HepG2 (cell line): ENCODE results near the gene CNTN5. TPM values are rescaled to one million over a fixed set of nuclear protein-coding genes. Genes with fewer than 3 reads are reported as not detected.
A peak's percentile ranks its signal among the peaks of the same experiment; 100 is the strongest.

Experiments
- ATAC-seq: fragments of 200-7000 bp; cut with Tn5 transposase; 3 replicates; pipeline ENCODE4 v1.9.1; 2020; ENCODE audit warnings: mild to moderate bottlenecking, moderate library complexity
- BruUV-seq: library from RNA; stranded (reverse); fragments of 400-500 nt; replicated peaks from 2 replicates; lab custom pipeline; 2021; lab: Mats Ljungman, UMichigan
- CTCF ChIA-PET: fragments of 300-600 bp; formaldehyde crosslinking; extraction: SDS; loops from one replicate; lab custom pipeline; 2021; ENCODE audit warnings: low total read pairs, inconsistent platforms, low intra/inter-chr PET ratio; lab: Yijun Ruan, JAX
- POLR2A ChIA-PET: fragments of 350-600 bp; sonication (Branson Sonifier 250); formaldehyde crosslinking; loops from one replicate; lab custom pipeline; 2020; ENCODE audit warnings: antibody characterized with exemption, inconsistent platforms; lab: Yijun Ruan, JAX
- DNase-seq: peaks from one replicate; pipeline ENCODE4 v3.0.0-alpha.2; 2015; ENCODE audit warnings: low spot score
- FAIRE-seq: peaks from 3 replicates; lab custom pipeline; 2011; peaks lifted over from hg19 to GRCh38; lab: Jason Lieb, UNC
- H2AFZ ChIP-seq: one replicate; pipeline ENCODE4 v1.6.1; 2011; ENCODE audit warnings: low read length, inconsistent platforms
- H3K27ac ChIP-seq: fragments of 300-600 bp; 3 replicates; pipeline ENCODE4 v1.8.0; 2011; ENCODE audit warnings: mixed run types, mild to moderate bottlenecking, mixed read lengths, low read length, inconsistent platforms; ENCODE audit not compliant: insufficient read depth; ENCODE audit errors: extremely low read length
- H3K27me3 ChIP-seq, 2 experiments: fragments of 200-600 bp in 1 of 2; 2 replicates in 1 of 2; 3 replicates in 1 of 2; pipeline versions ENCODE4 v1.6.0 to v1.8.0; 2011; ENCODE audit warnings: low read length in 2 of 2, mild to moderate bottlenecking in 2 of 2, moderate library complexity in 2 of 2, inconsistent platforms in 1 of 2; ENCODE audit not compliant: insufficient read depth in 2 of 2, control insufficient read depth in 1 of 2
- H3K36me3 ChIP-seq, 2 experiments: fragments of 200-600 bp in 1 of 2; replicated peaks in 1 of 2; 2 replicates in 1 of 2; 3 replicates in 1 of 2; pipeline versions ENCODE4 v1.5.1 to v1.8.0; 2011; ENCODE audit warnings: low read length in 2 of 2, inconsistent platforms in 1 of 2; ENCODE audit not compliant: insufficient read depth in 2 of 2, control insufficient read depth in 1 of 2
- H3K4me1 ChIP-seq: 2 replicates; pipeline ENCODE4 v1.5.1; 2012; ENCODE audit warnings: low read length, inconsistent platforms; ENCODE audit not compliant: insufficient read depth
- H3K4me2 ChIP-seq: 2 replicates; pipeline ENCODE4 v1.6.0; 2011; ENCODE audit warnings: low read depth, low read length, inconsistent platforms
- H3K4me3 ChIP-seq, 3 experiments: fragments of 200-600 bp in 1 of 3; sonication (generic), shearing (Covaris generic) in 1 of 3; replicated peaks in 1 of 3; 2 replicates each; pipeline ENCODE4 v1.5.1; 2011 to 2016; ENCODE audit warnings: low read length in 3 of 3, inconsistent platforms in 2 of 3, low read depth in 2 of 3, mild to moderate bottlenecking in 2 of 3, control low read depth in 1 of 3, mixed read lengths in 1 of 3; ENCODE audit not compliant: insufficient read depth in 1 of 3
- H3K79me2 ChIP-seq: one replicate; pipeline ENCODE4 v1.6.1; 2011; ENCODE audit warnings: low read length, inconsistent platforms; ENCODE audit not compliant: insufficient read depth
- H3K9ac ChIP-seq: 2 replicates; pipeline ENCODE4 v1.6.0; 2011; ENCODE audit warnings: mild to moderate bottlenecking, low read depth, low read length, inconsistent platforms; ENCODE audit not compliant: insufficient read depth
- H3K9me3 ChIP-seq: 2 replicates; pipeline ENCODE4 v1.5.1; 2012; ENCODE audit warnings: mild to moderate bottlenecking, low read length
- H4K20me1 ChIP-seq: 2 replicates; pipeline ENCODE4 v1.6.0; 2011; ENCODE audit warnings: inconsistent platforms, mild to moderate bottlenecking, low read length, moderate library complexity; ENCODE audit not compliant: insufficient read depth
- CTCF ChIP-seq: sonication (generic); formaldehyde crosslinking; IDR thresholded peaks from 2 replicates; pipeline ENCODE4 v1.5.0; 2020; ENCODE audit warnings: mild to moderate bottlenecking, missing genetic modification reagents, moderate library complexity
- KDM5B ChIP-seq: sonication (generic); formaldehyde crosslinking; IDR thresholded peaks from 2 replicates; pipeline ENCODE4 v1.4.0; 2020; ENCODE audit warnings: missing genetic modification reagents, mild to moderate bottlenecking, borderline replicate concordance
- SIN3B ChIP-seq: fragments of 150-350 bp; IDR thresholded peaks from 2 replicates; pipeline ENCODE4 v1.6.1; 2014; ENCODE audit warnings: low read length
- SMC3 ChIP-seq: IDR thresholded peaks from 2 replicates; pipeline ENCODE4 v1.6.1; 2011; ENCODE audit warnings: low read length, improper control_type of control experiment
- STAG1 ChIP-seq: sonication (generic); formaldehyde crosslinking; IDR thresholded peaks from 2 replicates; pipeline ENCODE4 v1.4.0; 2020; ENCODE audit warnings: missing genetic modification reagents
- TCF7 ChIP-seq: sonication (generic); IDR thresholded peaks from 2 replicates; pipeline ENCODE4 v1.6.1; 2016; ENCODE audit warnings: antibody characterized with exemption, low read depth
- ZNF660 ChIP-seq: sonication (generic); formaldehyde crosslinking; IDR thresholded peaks from 2 replicates; pipeline ENCODE4 v1.5.1; 2020; ENCODE audit warnings: mild to moderate bottlenecking, low read depth, missing genetic modification reagents, borderline replicate concordance
- ZNF761 ChIP-seq: sonication (generic); formaldehyde crosslinking; conservative IDR thresholded peaks from 2 replicates; pipeline ENCODE4 v1.4.0; 2020; ENCODE audit warnings: mild to moderate bottlenecking, missing genetic modification reagents
- WGBS: methylation state at CpG from one replicate; pipeline ENCODE4 v1.1.6; 2017; ENCODE audit warnings: low lambda C conversion rate; 5-methylcytosine and 5-hydroxymethylcytosine counted together
- in situ Hi-C: cut with HindIII; loops from 2 replicates; pipeline ENCODE4 v1.10.0; 2017; ENCODE audit warnings: low pct_unique_long_range_greater_than_20kb; ENCODE audit not compliant: extremely low pct_ligation_motif_present
- intact Hi-C: fragments of 100-400 bp; cut with micrococcal nuclease; formaldehyde crosslinking; loops from one replicate; pipeline ENCODE4 v1.10.0; 2022; ENCODE audit not compliant: unreplicated experiment
- polyA plus RNA-seq, 8 experiments: library from polyadenylated mRNA; depleted of rRNA in 3 of 8; stranded (reverse) in 7 of 8; unstranded in 1 of 8; fragments of >200 nt; fragmentation: Illumina TruSeq in 4 of 8; extraction: Trizol in 4 of 8; gene quantifications; 2 replicates each; pipeline versions ENCODE4 v1.2.1 to v1.2.3, GENCODE V29; 2011 to 2016; ENCODE audit warnings: low read depth in 4 of 8, missing spikeins in 1 of 8, mixed read lengths in 1 of 8; ENCODE audit not compliant: insufficient read depth in 1 of 8
- total RNA-seq, 5 experiments: library from RNA; depleted of rRNA; stranded (reverse); fragments of >200 nt; fragmentation: Illumina TruSeq; extraction: Trizol; gene quantifications; 2 replicates each; pipeline ENCODE4 v1.2.3, GENCODE V29; 2016; ENCODE audit warnings: low read depth in 1 of 5

Gene CNTN5
- total and polyA plus RNA-seq, 2 of the 13 experiments (the other 11 are each of a cell fraction or from before 2014, with no cell fraction given): not detected

DNA sequence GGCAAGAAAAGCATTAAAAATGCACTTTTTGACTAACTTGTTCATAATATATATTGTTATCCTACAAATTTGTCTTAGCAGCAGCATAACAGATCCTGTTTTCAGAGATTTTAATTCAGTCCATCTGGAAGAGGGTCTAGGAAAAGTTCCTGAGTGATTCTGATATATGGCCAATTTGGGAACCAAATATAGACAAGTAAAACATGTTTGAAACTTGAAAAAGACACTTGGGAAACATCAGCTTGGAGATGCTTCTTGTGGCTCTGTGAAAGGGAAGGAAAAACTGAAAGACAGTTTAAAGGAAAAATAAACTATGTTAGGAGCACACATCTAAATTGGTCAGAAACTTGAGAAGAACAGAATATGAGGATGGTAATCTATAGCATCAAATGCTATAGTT lies 697.5 kb downstream of the CNTN5 start:
- no TSS peak for BruUV-seq
- ChIA-PET CTCF (no interaction called here), POLR2A (no interaction called here)
- H3K36me3 ChIP-seq: no peaks in the 10 kb centered on the region
- no peaks in the 10 kb centered on the region for H3K4me1 ChIP-seq
- intact Hi-C loops (loop anchor here (1.0 kb wide), 1 partner anchor 49 kb away; no protein-coding TSS in a partner anchor), in situ Hi-C loops (no loop called here)
- H3K79me2 ChIP-seq: no peaks in the 10 kb centered on the region
- H4K20me1 ChIP-seq: no peaks in the 10 kb centered on the region
- TF ChIP-seq ZNF660 (CRISPR knock-in tag) (no peak), KDM5B (CRISPR knock-in tag) (no peak), SIN3B (no peak), ZNF761 (CRISPR knock-in tag) (no peak)
- no peaks in the 10 kb centered on the region for H3K9me3 ChIP-seq
- H3K4me3 ChIP-seq: no peak overlapping the region
- ATAC-seq (no peak), FAIRE-seq (no peak), DNase-seq (no peak)
- H3K9ac ChIP-seq: no peak overlapping the region
- H3K27ac ChIP-seq: no peak overlapping the region
- H2AFZ ChIP-seq: no peak overlapping the region
- H3K27me3 ChIP-seq: no peaks in the 10 kb centered on the region
- H3K4me2 ChIP-seq: no peak overlapping the region

GRCh38 chr11:99739464-99740089 lies 718.8 kb downstream of the CNTN5 start:
- FAIRE-seq (no peak), ATAC-seq (no peak; the same call in 2 of the 3 replicates), DNase-seq (peak; percentile 17)
- ChIA-PET CTCF (no interaction called here), POLR2A (no interaction called here)
- no peaks in the 10 kb centered on the region for H4K20me1 ChIP-seq
- H3K27me3 ChIP-seq: no peaks in the 10 kb centered on the region
- H3K36me3 ChIP-seq: no peaks in the 10 kb centered on the region
- no peak overlapping the region for H3K4me2 ChIP-seq
- H3K9me3 ChIP-seq: no peaks in the 10 kb centered on the region
- no peak overlapping the region for H3K27ac ChIP-seq
- BruUV-seq: no TSS peak
- WGBS: under 1% methylated on average over 4 of the region's 4 CpGs
- no peak overlapping the region for H3K9ac ChIP-seq
- no peaks in the 10 kb centered on the region for H3K4me1 ChIP-seq
- intact Hi-C loops: loop anchor here (2.0 kb wide), 1 partner anchor 719 kb away; the partner anchor contains the start of gene CNTN5
- H2AFZ ChIP-seq: no peak overlapping the region
- no peaks in the 10 kb centered on the region for H3K79me2 ChIP-seq
- no peak overlapping the region for H3K4me3 ChIP-seq
- in situ Hi-C loops: no loop called here
- peak; percentile 59 for TF ChIP-seq CTCF (CRISPR knock-in tag)
- peak; percentile 20; the same call in 1 of the 2 replicates for TF ChIP-seq SMC3
- peak; percentile 73 for TF ChIP-seq STAG1 (CRISPR knock-in tag)
- no peak for TF ChIP-seq TCF7
